RWPE2 (cell line): ENCODE data around the gene SYK.

ENCODE experiments used
- ATAC-seq: fragments of 200-7000 bp; cut with Tn5 transposase; 3 replicates; pipeline ENCODE4 v1.9.1; 2021; ENCODE audit warnings: low read depth
- DNase-seq: peaks from one replicate; pipeline ENCODE4 v3.0.0-alpha.2; 2020; ENCODE audit warnings: low spot score
- H3K27ac ChIP-seq: fragments of 450-650 bp; 2 replicates; pipeline ENCODE4 v1.5.1; 2017; ENCODE audit warnings: mild to moderate bottlenecking; ENCODE audit not compliant: poor library complexity, severe bottlenecking
- H3K27me3 ChIP-seq: fragments of 250-450 bp; sonication (Bioruptor Pico); 2 replicates; pipeline ENCODE4 v1.5.1; 2021; ENCODE audit warnings: mild to moderate bottlenecking, moderate library complexity; ENCODE audit not compliant: insufficient read depth, poor library complexity, severe bottlenecking
- H3K36me3 ChIP-seq: fragments of 250-450 bp; sonication (Bioruptor Pico); 2 replicates; pipeline ENCODE4 v1.5.1; 2020; ENCODE audit warnings: low read depth, mild to moderate bottlenecking, moderate library complexity
- H3K4me1 ChIP-seq: fragments of 250-450 bp; sonication (Bioruptor Pico); 2 replicates; pipeline ENCODE4 v1.5.1; 2021; ENCODE audit warnings: mild to moderate bottlenecking, moderate library complexity; ENCODE audit not compliant: insufficient read depth, poor library complexity, severe bottlenecking
- H3K4me3 ChIP-seq: fragments of 250-450 bp; sonication (Bioruptor Pico); 2 replicates; pipeline ENCODE4 v1.5.1; 2021; ENCODE audit warnings: mild to moderate bottlenecking, moderate library complexity; ENCODE audit not compliant: severe bottlenecking
- H3K9me3 ChIP-seq: fragments of 250-450 bp; sonication (Bioruptor Pico); 2 replicates; pipeline ENCODE4 v1.5.1; 2021; ENCODE audit warnings: mild to moderate bottlenecking, moderate library complexity; ENCODE audit not compliant: severe bottlenecking
- TF ChIP-seq, protein P1 (sequence below): fragments of 450-650 bp; IDR thresholded peaks from one replicate; pipeline ENCODE4 v1.5.1; 2017; ENCODE audit warnings: mild to moderate bottlenecking, moderate library complexity; ENCODE audit not compliant: poor library complexity, severe bottlenecking

Gene SYK

DNA sequence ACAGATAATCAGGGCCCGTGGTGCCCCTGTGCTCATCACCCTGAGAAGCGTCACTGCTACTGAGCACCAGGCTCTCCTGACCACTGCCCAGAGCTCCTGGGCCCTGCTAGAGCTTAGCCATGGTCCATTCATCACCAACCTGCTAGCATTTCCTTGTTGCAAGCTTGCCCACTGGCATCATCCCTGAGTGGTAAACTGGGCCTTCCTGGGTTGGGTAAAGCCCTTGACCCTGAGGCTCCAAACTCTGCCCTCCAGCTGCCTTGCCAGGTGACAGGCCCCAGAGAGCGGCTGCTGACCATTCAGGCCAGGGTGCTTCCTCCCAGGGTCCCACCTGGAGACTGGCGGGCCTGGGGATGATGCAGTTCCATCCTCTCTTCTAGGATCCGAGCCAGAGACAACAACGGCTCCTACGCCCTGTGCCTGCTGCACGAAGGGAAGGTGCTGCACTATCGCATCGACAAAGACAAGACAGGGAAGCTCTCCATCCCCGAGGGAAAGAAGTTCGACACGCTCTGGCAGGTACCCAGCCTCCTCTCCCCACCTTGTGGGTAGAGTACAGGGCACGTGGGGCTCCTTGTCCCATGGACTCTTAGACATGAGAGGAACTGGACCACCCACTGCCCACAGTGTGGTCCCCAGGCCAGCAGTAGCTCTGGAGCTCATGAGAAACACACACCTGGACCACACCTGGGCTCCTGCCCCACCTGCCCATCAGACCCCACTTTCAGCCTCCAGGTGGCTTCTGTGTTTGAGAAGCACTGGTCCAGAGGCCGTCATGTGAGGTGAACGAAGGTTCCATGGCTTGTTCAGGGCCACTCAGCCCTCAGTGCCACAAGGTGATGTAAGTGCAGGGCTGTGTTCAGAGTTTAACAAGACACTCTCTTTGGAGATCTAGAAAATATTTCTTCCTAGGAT lies 60.5 kb downstream of the SYK start:
- DNase-seq (no peak), ATAC-seq (no peak)
- no peaks in the 10 kb centered on the region for H3K9me3 ChIP-seq
- H3K27me3 ChIP-seq = no peaks in the 10 kb centered on the region
- H3K36me3 ChIP-seq = no peaks in the 10 kb centered on the region
- H3K4me3 ChIP-seq = no peak overlapping the region
- TF ChIP-seq, protein P1, sequence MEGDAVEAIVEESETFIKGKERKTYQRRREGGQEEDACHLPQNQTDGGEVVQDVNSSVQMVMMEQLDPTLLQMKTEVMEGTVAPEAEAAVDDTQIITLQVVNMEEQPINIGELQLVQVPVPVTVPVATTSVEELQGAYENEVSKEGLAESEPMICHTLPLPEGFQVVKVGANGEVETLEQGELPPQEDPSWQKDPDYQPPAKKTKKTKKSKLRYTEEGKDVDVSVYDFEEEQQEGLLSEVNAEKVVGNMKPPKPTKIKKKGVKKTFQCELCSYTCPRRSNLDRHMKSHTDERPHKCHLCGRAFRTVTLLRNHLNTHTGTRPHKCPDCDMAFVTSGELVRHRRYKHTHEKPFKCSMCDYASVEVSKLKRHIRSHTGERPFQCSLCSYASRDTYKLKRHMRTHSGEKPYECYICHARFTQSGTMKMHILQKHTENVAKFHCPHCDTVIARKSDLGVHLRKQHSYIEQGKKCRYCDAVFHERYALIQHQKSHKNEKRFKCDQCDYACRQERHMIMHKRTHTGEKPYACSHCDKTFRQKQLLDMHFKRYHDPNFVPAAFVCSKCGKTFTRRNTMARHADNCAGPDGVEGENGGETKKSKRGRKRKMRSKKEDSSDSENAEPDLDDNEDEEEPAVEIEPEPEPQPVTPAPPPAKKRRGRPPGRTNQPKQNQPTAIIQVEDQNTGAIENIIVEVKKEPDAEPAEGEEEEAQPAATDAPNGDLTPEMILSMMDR = no peak
- no peak overlapping the region for H3K27ac ChIP-seq
- H3K4me1 ChIP-seq = no peaks in the 10 kb centered on the region

DNA sequence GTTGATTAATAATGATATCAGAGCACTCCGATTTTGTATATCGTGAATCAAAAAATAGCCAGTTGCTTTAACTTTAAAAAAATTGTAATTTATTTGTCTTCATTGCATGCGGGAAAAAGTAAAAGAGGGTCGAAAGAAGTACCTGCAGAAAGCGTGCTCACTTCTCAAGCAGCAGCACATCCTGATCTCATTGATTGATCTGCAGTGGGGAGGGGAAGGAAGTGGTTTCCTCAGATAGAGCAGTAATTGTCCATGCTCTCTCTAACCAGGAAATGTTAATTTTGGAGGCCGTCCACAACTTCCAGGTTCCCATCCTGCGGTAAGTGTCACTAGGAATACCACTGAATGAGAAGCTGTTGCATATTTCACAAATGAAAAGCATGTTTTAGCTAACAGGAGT lies 63.2 kb downstream of the SYK start:
- no peaks in the 10 kb centered on the region for H3K9me3 ChIP-seq
- H3K27me3 ChIP-seq = no peaks in the 10 kb centered on the region
- TF ChIP-seq, protein P1 = no peak
- no peak overlapping the region for H3K27ac ChIP-seq
- no peaks in the 10 kb centered on the region for H3K36me3 ChIP-seq
- no peak for DNase-seq
- no peak overlapping the region for H3K4me3 ChIP-seq
- ATAC-seq = no peak
- H3K4me1 ChIP-seq = no peaks in the 10 kb centered on the region

GRCh38 chr9:90867101-90867500 lies 65.5 kb downstream of the SYK start:
- no peaks in the 10 kb centered on the region for H3K4me1 ChIP-seq
- H3K27me3 ChIP-seq = no peaks in the 10 kb centered on the region
- no peak for ATAC-seq
- DNase-seq = no peak
- H3K9me3 ChIP-seq = no peaks in the 10 kb centered on the region
- H3K4me3 ChIP-seq = no peak overlapping the region
- TF ChIP-seq, protein P1 = no peak
- H3K27ac ChIP-seq = no peak overlapping the region
- no peaks in the 10 kb centered on the region for H3K36me3 ChIP-seq

DNA sequence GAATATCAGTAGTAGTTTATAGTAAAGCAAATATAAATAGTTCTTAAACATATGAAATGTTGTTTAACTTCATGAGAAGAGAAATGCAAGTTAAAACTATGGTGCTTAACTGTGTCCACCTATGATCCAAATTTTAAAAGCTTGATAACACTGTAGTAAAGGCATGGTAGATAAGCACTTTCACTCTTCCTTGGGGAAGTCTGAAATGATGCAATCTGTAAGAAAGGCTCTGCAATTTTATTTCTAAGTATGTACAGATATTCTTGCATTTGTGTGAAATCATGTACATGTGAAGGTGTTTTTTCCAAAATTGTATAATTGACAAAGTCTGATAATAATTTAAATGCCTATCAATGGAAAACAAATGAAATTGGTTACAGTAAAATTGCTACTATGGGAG lies 66.9 kb downstream of the SYK start:
- no peak for DNase-seq
- Histone ChIP-seq H3K9me3 (no peaks in the 10 kb centered on the region), H3K36me3 (no peaks in the 10 kb centered on the region), H3K4me1 (no peaks in the 10 kb centered on the region), H3K4me3 (no peak overlapping the region), H3K27me3 (no peaks in the 10 kb centered on the region), H3K27ac (no peak overlapping the region)
- no peak for ATAC-seq
- TF ChIP-seq, protein P1 = no peak

- no peaks in the 10 kb centered on the region for H3K36me3 ChIP-seq
- H3K27ac ChIP-seq = no peak overlapping the region
- ATAC-seq (no peak), DNase-seq (no peak)
- H3K4me3 ChIP-seq = no peak overlapping the region
- no peaks in the 10 kb centered on the region for H3K4me1 ChIP-seq
- TF ChIP-seq, protein P1 = no peak
- no peaks in the 10 kb centered on the region for H3K9me3 ChIP-seq
- no peaks in the 10 kb centered on the region for H3K27me3 ChIP-seq
Observed at GRCh38 chr9:90869361-90869760, 67.7 kb downstream of the SYK start.
